ENCODE data around the gene FBXL13. TPM values are rescaled to one million over a fixed set of nuclear protein-coding genes. Genes with fewer than 3 reads are reported as not detected.

The FBXL13 gene
- total RNA-seq, 1 experiment from 2014 or later = 0.43 TPM

DNA sequence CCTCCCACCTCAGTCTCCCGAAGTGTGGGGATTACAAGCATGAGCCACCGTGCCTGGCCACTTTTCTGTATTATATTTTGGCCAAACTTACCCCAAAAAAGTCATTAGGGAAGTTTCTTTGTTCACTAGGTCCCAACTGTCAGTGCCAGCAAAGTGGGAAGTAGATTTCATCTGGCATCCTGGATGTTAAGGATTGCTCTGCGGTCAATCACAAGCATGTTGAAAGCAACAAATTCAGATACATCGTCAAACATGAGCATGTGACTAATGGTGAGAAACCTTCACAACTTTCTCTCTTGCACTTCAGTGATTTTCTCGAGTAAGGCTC is 176.1 kb downstream of the FBXL13 start:
- Mint-ChIP-seq H3K36me3 (ENCODE audit: insufficient read depth, unreplicated experiment) (no peaks in the 10 kb centered on the region), H3K27ac (ENCODE audit: unreplicated experiment) (no peak overlapping the region), H3K4me3 (ENCODE audit: unreplicated experiment) (no peak overlapping the region), H3K9me3 (ENCODE audit: unreplicated experiment) (peaks cover 6% of the 10 kb centered on the region), H3K4me1 (ENCODE audit: low read depth, unreplicated experiment) (no peaks in the 10 kb centered on the region), H3K27me3 (ENCODE audit: insufficient read depth, unreplicated experiment) (peaks cover 3% of the 10 kb centered on the region)
- ChIA-PET CTCF (no interaction called here), POLR2A (no interaction called here)
- DNase-seq = no peak
- BruUV-seq (replicated peaks) = no TSS peak
- no peak overlapping the region for H3K4me3 ChIP-seq (ENCODE audit: low read depth, low read length)
- TF ChIP-seq, protein P1, sequence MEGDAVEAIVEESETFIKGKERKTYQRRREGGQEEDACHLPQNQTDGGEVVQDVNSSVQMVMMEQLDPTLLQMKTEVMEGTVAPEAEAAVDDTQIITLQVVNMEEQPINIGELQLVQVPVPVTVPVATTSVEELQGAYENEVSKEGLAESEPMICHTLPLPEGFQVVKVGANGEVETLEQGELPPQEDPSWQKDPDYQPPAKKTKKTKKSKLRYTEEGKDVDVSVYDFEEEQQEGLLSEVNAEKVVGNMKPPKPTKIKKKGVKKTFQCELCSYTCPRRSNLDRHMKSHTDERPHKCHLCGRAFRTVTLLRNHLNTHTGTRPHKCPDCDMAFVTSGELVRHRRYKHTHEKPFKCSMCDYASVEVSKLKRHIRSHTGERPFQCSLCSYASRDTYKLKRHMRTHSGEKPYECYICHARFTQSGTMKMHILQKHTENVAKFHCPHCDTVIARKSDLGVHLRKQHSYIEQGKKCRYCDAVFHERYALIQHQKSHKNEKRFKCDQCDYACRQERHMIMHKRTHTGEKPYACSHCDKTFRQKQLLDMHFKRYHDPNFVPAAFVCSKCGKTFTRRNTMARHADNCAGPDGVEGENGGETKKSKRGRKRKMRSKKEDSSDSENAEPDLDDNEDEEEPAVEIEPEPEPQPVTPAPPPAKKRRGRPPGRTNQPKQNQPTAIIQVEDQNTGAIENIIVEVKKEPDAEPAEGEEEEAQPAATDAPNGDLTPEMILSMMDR (IDR thresholded peaks at IDR 0.05; ENCODE audit: insufficient read depth in 1 of 2, low read depth in 1 of 2, low read length in 1 of 2, severe bottlenecking in 1 of 2, unreplicated experiment in 1 of 2) = no peak
- H3K27me3 ChIP-seq (replicated peaks; ENCODE audit: control insufficient read depth, insufficient read depth, low read length) = no peaks in the 10 kb centered on the region
- no peaks in the 10 kb centered on the region for H3K4me1 ChIP-seq
- no peaks in the 10 kb centered on the region for H3K36me3 ChIP-seq (ENCODE audit: control insufficient read depth, insufficient read depth, low read length)
- intact Hi-C loops (cut with micrococcal nuclease; ENCODE audit: unreplicated experiment) = no loop called here
- H3K9me3 ChIP-seq = 0 out of 2 replicates have a peak, but pooled peaks cover 3% of the 10 kb centered on the region

- Mint-ChIP-seq H3K27ac (ENCODE audit: unreplicated experiment) (no peak overlapping the region), H3K36me3 (ENCODE audit: insufficient read depth, unreplicated experiment) (no peaks in the 10 kb centered on the region), H3K27me3 (ENCODE audit: insufficient read depth, unreplicated experiment) (no peaks in the 10 kb centered on the region), H3K4me3 (ENCODE audit: unreplicated experiment) (no peak overlapping the region), H3K4me1 (ENCODE audit: low read depth, unreplicated experiment) (no peaks in the 10 kb centered on the region), H3K9me3 (ENCODE audit: unreplicated experiment) (peaks cover 1% of the 10 kb centered on the region)
- POLR2A ChIA-PET = no interaction called here
- H3K4me1 ChIP-seq = no peaks in the 10 kb centered on the region
- CTCF ChIA-PET = no interaction called here
- BruUV-seq (replicated peaks) = no TSS peak
- no peaks in the 10 kb centered on the region for H3K27me3 ChIP-seq (replicated peaks; ENCODE audit: control insufficient read depth, insufficient read depth, low read length)
- TF ChIP-seq, protein P1 (IDR thresholded peaks at IDR 0.05; ENCODE audit: insufficient read depth in 1 of 2, low read depth in 1 of 2, low read length in 1 of 2, severe bottlenecking in 1 of 2, unreplicated experiment in 1 of 2) = no peak
- no peak overlapping the region for H3K4me3 ChIP-seq (ENCODE audit: low read depth, low read length)
- H3K36me3 ChIP-seq (ENCODE audit: control insufficient read depth, insufficient read depth, low read length) = no peaks in the 10 kb centered on the region
- DNase-seq = no peak
- intact Hi-C loops (cut with micrococcal nuclease; ENCODE audit: unreplicated experiment) = no loop called here
- no peaks in the 10 kb centered on the region for H3K9me3 ChIP-seq
These were observed 176.6 kb downstream of the FBXL13 start for GRCh38 chr7:102897856-102898531.

GRCh38 chr7:102897211-102897631 is 177.4 kb downstream of the FBXL13 start:
- Histone ChIP-seq H3K4me3 (ENCODE audit: low read depth, low read length) (no peak overlapping the region), H3K9me3 (no peaks in the 10 kb centered on the region), H3K4me1 (no peaks in the 10 kb centered on the region), H3K36me3 (ENCODE audit: control insufficient read depth, insufficient read depth, low read length) (no peaks in the 10 kb centered on the region), H3K27me3 (replicated peaks; ENCODE audit: control insufficient read depth, insufficient read depth, low read length) (no peaks in the 10 kb centered on the region)
- intact Hi-C loops (cut with micrococcal nuclease; ENCODE audit: unreplicated experiment) = no loop called here
- Mint-ChIP-seq H3K4me1 (ENCODE audit: low read depth, unreplicated experiment) (no peaks in the 10 kb centered on the region), H3K9me3 (ENCODE audit: unreplicated experiment) (no peaks in the 10 kb centered on the region), H3K27me3 (ENCODE audit: insufficient read depth, unreplicated experiment) (no peaks in the 10 kb centered on the region), H3K4me3 (ENCODE audit: unreplicated experiment) (no peak overlapping the region), H3K27ac (ENCODE audit: unreplicated experiment) (no peak overlapping the region), H3K36me3 (ENCODE audit: insufficient read depth, unreplicated experiment) (no peaks in the 10 kb centered on the region)
- TF ChIP-seq, protein P1 (IDR thresholded peaks at IDR 0.05; ENCODE audit: insufficient read depth in 1 of 2, low read depth in 1 of 2, low read length in 1 of 2, severe bottlenecking in 1 of 2, unreplicated experiment in 1 of 2) = no peak
- DNase-seq = no peak
- BruUV-seq (replicated peaks) = no TSS peak
- ChIA-PET POLR2A (no interaction called here), CTCF (no interaction called here)

Data from Caco-2 (cell line).